Stimulated activated naive CD8-positive, alpha-beta T cell treated with anti-CD3 and anti-CD28 coated beads, Interleukin-15, amount 100 ng/mL, for 72 hours (primary cell): ENCODE results near the gene KCNIP4.

Experiments
- ATAC-seq: fragments of 150-1000 bp; cut with Tn5 transposase; 2 replicates; pipeline ENCODE4 v1.10.0; 2021; ENCODE audit warnings: mild to moderate bottlenecking, moderate library complexity
- DNase-seq, 2 donors: peaks; one replicate each; pipeline ENCODE4 v3.0.0; 2021 to 2022
- H3K27ac Mint-ChIP-seq, 2 donors: one replicate each; pipeline ENCODE4 v1.8.0; 2022; ENCODE audit warnings: mild to moderate bottlenecking in 2 of 2, mixed read lengths in 2 of 2, moderate library complexity in 2 of 2
- H3K27me3 Mint-ChIP-seq: one replicate; pipeline ENCODE4 v1.8.0; 2022; ENCODE audit warnings: mixed read lengths
- H3K4me1 Mint-ChIP-seq: one replicate; pipeline ENCODE4 v1.8.0; 2022; ENCODE audit warnings: mild to moderate bottlenecking, mixed read lengths
- H3K4me3 Mint-ChIP-seq, 2 donors: one replicate each; pipeline ENCODE4 v1.8.0; 2022; ENCODE audit warnings: mild to moderate bottlenecking in 2 of 2, mixed read lengths in 2 of 2, moderate library complexity in 1 of 2
- H3K9me3 Mint-ChIP-seq, 2 donors: one replicate each; pipeline ENCODE4 v1.8.0; 2022; ENCODE audit warnings: mixed read lengths in 2 of 2

KCNIP4 gene

DNA sequence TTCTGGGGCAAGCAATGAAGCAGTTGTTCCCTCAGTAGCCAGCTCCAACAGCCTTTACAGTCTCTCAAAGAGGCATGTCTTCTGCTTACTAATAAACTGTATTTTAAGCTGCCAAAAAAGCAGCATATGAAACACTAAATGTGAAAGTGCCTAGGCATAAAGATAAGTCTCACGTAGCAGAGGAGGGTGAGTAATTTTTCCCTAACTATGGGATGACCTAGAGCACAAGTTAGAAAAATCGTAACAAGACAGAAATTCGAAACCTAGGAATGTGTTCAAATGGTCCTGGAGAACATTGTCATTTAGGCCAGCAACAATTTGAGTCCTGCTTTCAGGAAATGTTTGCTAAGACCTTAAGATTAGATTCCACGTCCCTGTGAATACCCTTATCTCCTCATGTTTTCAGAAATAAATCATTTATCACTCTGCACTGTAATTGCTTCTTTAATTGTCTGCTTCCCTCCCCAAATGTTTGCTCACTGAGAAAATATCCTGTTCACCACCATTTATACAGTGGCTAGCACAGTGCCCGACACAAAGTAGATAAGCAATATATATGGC is 222.2 kb downstream of the KCNIP4 start:
- ATAC-seq (no peak), DNase-seq (no peak)
- H3K9me3 Mint-ChIP-seq: no peaks in the 10 kb centered on the region
- no peak overlapping the region for H3K4me3 Mint-ChIP-seq
- H3K27ac Mint-ChIP-seq: no peak overlapping the region
- no peaks in the 10 kb centered on the region for H3K4me1 Mint-ChIP-seq
- H3K27me3 Mint-ChIP-seq: peaks cover 10% of the 10 kb centered on the region

DNA sequence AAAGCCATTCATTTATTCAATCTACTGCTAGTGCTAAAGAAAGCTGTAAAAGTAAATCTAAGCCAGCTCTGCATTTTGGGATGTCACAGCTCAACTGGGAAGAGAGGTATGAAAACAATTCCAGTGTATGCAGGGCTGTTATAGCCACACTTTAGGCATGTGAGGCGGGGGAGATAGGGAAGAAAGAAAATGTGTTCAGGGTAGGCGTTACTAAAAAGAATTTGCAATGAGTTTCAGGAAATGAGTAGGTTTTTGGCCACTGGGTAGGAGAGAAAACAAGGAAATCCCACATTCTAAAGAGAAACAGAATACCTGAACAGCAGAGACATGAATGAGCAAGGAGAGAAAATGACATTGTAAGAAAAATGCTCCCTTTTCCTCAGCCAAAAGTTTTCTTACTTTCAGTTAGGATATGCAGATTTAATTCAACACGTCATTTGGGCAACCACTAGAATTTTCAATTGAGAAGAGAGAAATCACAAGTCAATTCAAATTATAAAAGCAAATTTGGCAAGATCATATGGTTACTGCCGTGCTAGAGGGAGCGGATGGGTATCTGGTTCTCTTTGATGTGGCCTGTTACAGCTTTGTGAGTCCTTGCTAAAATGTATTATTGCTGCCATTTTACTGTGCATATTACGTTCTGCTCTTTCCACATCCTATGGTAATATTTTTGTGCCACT is 226.3 kb downstream of the KCNIP4 start:
- Mint-ChIP-seq H3K27ac (no peak overlapping the region), H3K4me1 (no peaks in the 10 kb centered on the region), H3K27me3 (no peaks in the 10 kb centered on the region), H3K9me3 (no peaks in the 10 kb centered on the region), H3K4me3 (no peak overlapping the region)
- ATAC-seq (no peak), DNase-seq (no peak)

- H3K4me3 Mint-ChIP-seq: no peak overlapping the region
- peaks cover 0 to 4% of the 10 kb centered on the region in 2 donors for H3K9me3 Mint-ChIP-seq
Measured at GRCh38 chr4:21716531-21716930, 232.0 kb downstream of the KCNIP4 start.

DNA sequence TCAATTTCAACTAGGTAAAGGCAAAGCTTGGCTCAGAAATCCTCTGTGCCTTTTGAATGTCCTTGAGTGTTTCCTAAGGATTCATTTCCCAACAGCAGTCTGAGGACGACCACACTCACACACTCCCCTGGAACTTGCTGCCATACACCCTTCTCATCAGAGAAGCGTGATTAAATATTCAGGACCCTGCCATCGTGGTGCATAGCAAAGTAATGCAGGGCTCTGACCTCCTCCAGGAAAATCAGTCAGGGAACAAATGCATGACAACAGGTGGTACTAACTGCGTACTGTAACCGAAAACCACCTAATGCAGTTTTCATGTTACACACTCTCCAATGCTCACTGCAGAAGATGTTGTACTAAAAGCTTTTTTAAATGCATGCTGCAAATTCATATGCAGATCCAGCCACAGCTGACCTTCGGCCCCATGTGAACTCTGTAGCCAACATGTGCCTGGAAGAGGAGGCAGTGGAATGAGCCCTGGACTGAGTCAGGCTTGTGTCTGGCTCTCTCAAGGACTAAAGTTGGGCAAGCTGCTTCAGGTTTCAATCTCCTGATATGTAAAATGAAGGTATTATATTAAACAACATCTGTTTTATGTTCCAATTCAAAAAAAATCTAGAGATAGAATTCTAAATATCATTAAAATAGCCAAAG is 238.3 kb downstream of the KCNIP4 start:
- Mint-ChIP-seq H3K9me3 (no peaks in the 10 kb centered on the region), H3K4me1 (no peaks in the 10 kb centered on the region), H3K27ac (no peak overlapping the region), H3K4me3 (no peak overlapping the region), H3K27me3 (no peaks in the 10 kb centered on the region)
- ATAC-seq (no peak), DNase-seq (no peak)

More at GRCh38 chr4:21716531-21716930, 232.0 kb downstream of the KCNIP4 start:
- Mint-ChIP-seq H3K27me3 (no peaks in the 10 kb centered on the region), H3K4me1 (no peaks in the 10 kb centered on the region), H3K27ac (no peak overlapping the region)
- ATAC-seq: no peak
- no peak for DNase-seq

DNA sequence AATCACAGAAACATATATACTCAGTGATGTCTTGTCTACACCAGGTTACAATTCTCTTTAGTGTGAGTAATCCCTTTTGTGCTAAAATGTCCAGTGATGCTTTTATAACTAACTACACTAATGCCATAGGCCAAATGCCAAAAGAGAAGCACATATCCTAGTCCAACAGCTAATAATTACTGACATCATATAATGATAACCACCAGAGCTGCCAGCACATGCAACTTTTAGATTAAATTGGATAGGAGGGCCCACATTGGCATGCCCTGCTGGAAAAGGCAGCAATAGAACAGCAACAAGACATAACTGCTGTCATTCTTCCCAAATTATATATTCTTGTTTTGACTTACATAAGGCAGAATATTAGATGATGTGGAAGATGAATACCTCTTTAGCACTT is 238.8 kb downstream of the KCNIP4 start:
- no peak overlapping the region for H3K27ac Mint-ChIP-seq
- no peak overlapping the region for H3K4me3 Mint-ChIP-seq
- no peaks in the 10 kb centered on the region for H3K9me3 Mint-ChIP-seq
- H3K4me1 Mint-ChIP-seq: no peaks in the 10 kb centered on the region
- DNase-seq: no peak
- no peak for ATAC-seq
- H3K27me3 Mint-ChIP-seq: no peaks in the 10 kb centered on the region

DNA sequence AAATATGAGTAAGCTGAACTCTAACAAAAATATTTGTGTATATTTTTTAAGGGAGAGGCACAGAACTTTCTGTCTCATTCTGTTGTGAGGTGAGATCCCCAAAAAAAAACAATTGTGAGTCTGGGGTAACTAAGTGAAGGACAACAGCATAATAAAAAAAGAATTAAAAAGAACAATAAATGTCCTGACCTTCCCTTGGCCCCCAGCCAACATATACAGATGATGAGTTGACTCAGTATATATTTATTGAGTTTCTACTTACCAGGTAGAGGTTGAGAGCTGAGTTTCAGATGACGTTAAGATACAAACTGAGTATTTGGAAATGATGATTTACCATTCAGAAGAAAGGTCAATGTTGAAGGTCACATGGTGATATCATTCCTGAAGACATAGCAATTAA is 239.5 kb downstream of the KCNIP4 start:
- no peak for ATAC-seq
- DNase-seq: no peak
- Mint-ChIP-seq H3K9me3 (no peaks in the 10 kb centered on the region), H3K27me3 (no peaks in the 10 kb centered on the region), H3K4me1 (no peaks in the 10 kb centered on the region), H3K4me3 (no peak overlapping the region), H3K27ac (no peak overlapping the region)

- no peak overlapping the region for H3K4me3 Mint-ChIP-seq
- H3K9me3 Mint-ChIP-seq: no peaks in the 10 kb centered on the region
- ATAC-seq (no peak), DNase-seq (no peak)
- no peak overlapping the region for H3K27ac Mint-ChIP-seq
- H3K4me1 Mint-ChIP-seq: no peaks in the 10 kb centered on the region
- peaks cover 8% of the 10 kb centered on the region for H3K27me3 Mint-ChIP-seq
Measured at GRCh38 chr4:21699446-21699845, 249.1 kb downstream of the KCNIP4 start.

DNA sequence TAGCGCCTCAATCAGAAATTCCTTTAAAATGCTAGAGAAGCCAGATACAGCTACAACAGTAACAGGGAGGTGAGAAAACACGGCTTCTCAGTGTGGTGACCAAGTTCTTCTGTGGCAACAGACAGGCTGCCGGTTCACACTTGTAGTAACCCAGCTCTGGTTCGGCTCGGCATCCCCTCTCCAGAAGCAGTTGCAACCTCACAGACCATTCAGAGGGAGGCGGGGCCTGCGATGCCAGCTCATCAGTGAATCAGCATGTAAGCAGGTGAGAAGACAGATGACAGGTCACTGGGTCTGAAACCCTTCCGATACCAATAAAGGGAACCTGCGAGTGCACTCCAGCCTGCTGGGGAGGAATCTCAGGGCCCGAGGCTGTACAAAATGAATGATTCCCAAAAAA is 251.0 kb downstream of the KCNIP4 start:
- Mint-ChIP-seq H3K4me3 (no peak overlapping the region), H3K27ac (no peak overlapping the region), H3K27me3 (peaks cover 8% of the 10 kb centered on the region), H3K4me1 (no peaks in the 10 kb centered on the region), H3K9me3 (no peaks in the 10 kb centered on the region)
- ATAC-seq (no peak), DNase-seq (no peak)

GRCh38 chr4:21695141-21695540 is 253.4 kb downstream of the KCNIP4 start:
- H3K9me3 Mint-ChIP-seq: no peaks in the 10 kb centered on the region
- no peak overlapping the region for H3K4me3 Mint-ChIP-seq

GRCh38 chr4:21692241-21692640 is 256.3 kb downstream of the KCNIP4 start:
- no peak overlapping the region for H3K27ac Mint-ChIP-seq
- H3K27me3 Mint-ChIP-seq: no peaks in the 10 kb centered on the region
- no peaks in the 10 kb centered on the region for H3K9me3 Mint-ChIP-seq
- H3K4me1 Mint-ChIP-seq: no peaks in the 10 kb centered on the region
- DNase-seq: no peak
- ATAC-seq: no peak
- no peak overlapping the region for H3K4me3 Mint-ChIP-seq

More at GRCh38 chr4:21695141-21695540, 253.4 kb downstream of the KCNIP4 start:
- no peak overlapping the region for H3K27ac Mint-ChIP-seq
- H3K27me3 Mint-ChIP-seq: peaks cover 8% of the 10 kb centered on the region
- ATAC-seq (no peak), DNase-seq (no peak)
- no peaks in the 10 kb centered on the region for H3K4me1 Mint-ChIP-seq

DNA sequence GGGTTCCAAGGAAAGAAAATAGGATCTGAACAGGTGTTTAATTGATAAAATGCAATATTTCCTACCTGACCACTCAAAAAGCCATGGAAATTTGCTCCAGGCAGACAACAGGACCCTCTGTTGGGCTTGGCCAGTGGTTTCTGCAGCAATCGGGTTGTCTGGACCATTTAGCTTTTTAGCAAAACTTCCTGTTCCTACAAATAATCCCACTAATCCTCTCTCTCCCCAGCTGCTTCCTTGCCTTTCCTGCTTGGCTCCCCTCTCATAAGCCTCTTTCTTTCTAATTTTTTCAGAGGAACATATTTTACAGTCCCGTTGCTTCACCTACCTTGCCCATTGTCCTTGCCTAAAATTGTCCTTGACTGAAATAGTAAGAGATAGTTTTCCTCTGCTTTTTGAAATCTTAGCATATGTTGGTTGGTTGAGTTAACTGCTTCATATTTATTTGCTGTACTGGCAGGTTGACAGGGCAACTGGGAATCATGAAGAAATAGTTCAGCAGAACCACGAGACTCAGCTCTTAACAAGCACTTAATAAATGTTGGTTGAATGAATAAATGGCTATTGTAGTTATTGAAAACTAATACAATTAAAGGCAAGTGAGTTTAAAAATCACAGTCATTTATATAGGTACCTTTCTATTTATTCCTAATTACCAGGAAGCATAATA is 259.8 kb downstream of the KCNIP4 start:
- Mint-ChIP-seq H3K4me3 (no peak overlapping the region), H3K4me1 (no peaks in the 10 kb centered on the region), H3K27ac (no peak overlapping the region), H3K27me3 (no peaks in the 10 kb centered on the region), H3K9me3 (no peaks in the 10 kb centered on the region)
- DNase-seq: no peak
- no peak for ATAC-seq

DNA sequence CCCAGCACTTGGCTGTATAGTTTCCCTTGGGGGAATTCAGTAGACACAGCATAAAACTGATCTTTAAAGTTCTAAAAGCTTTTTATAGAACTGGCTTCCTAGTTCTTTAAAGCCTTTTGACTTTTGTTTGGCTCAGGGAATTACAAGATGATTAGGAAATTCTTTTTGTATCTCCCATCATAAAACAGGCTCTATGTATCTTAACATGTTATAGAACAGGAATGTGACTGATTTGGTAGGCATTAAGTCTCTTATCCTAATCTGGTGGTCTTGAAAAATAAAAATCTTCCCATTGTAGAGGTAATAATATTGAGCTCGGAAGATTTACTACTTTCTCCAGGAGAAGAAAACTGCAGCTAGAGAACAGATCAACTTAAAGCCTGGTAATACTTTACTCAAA is 262.7 kb downstream of the KCNIP4 start:
- Mint-ChIP-seq H3K27me3 (no peaks in the 10 kb centered on the region), H3K4me3 (no peak overlapping the region), H3K9me3 (peaks cover 0 to 3% of the 10 kb centered on the region in 2 donors), H3K27ac (no peak overlapping the region), H3K4me1 (no peaks in the 10 kb centered on the region)
- ATAC-seq (no peak), DNase-seq (no peak)

DNA sequence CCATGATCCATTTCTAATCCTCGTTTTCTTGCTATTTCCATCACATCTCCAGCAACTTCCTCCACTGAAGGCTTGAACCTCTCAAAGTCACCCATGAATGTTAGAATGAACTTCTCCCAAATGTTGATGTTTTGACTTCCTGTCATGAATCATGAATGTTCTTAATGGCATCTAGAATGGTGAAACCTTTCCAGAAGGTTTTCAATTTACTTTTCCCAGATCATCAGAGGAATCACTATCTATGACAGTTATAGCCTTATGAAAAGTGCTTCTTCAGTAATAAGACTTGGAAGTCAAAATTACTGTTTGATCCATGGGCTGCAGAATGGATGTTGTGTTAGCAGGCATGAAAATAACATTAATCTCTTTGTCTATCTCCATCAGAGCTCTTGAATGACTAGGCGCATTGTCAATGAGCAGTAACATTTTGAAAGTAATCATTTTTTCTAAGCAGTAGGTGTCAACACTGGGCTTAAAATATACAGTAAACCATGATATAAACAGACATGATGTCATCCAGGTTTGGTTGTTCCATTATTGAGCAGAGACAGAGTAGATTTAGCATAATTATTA is 268.2 kb downstream of the KCNIP4 start:
- H3K27me3 Mint-ChIP-seq: no peaks in the 10 kb centered on the region
- no peaks in the 10 kb centered on the region for H3K4me1 Mint-ChIP-seq
- DNase-seq (no peak), ATAC-seq (no peak)
- H3K9me3 Mint-ChIP-seq: peaks cover 7 to 8% of the 10 kb centered on the region in 2 donors
- H3K4me3 Mint-ChIP-seq: no peak overlapping the region
- no peak overlapping the region for H3K27ac Mint-ChIP-seq

DNA sequence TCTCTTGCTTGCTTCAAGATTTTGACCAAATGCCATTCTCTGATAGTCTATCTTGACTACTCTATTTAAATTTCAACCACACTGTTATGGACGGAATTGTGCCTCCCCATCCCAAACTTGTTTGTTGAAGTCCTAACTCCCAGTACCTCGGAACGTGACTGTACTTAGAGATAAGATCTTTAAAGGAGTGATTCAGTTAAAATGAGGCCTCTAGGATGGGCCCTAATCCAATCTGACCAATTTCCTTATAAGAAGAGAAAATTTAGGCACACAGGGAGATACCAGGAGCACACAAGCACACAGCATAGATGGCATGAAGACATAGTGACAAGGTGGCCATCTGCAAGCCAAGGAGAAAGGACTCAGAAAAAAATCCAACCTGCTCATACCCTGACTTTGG is 269.9 kb downstream of the KCNIP4 start:
- no peaks in the 10 kb centered on the region for H3K4me1 Mint-ChIP-seq
- DNase-seq (no peak), ATAC-seq (no peak)
- H3K9me3 Mint-ChIP-seq: peaks cover 7 to 12% of the 10 kb centered on the region in 2 donors
- H3K27me3 Mint-ChIP-seq: no peaks in the 10 kb centered on the region
- no peak overlapping the region for H3K27ac Mint-ChIP-seq
- no peak overlapping the region for H3K4me3 Mint-ChIP-seq

- Mint-ChIP-seq H3K27me3 (no peaks in the 10 kb centered on the region), H3K4me1 (no peaks in the 10 kb centered on the region), H3K27ac (no peak overlapping the region), H3K9me3 (peaks cover 7 to 12% of the 10 kb centered on the region in 2 donors), H3K4me3 (no peak overlapping the region)
- no peak for ATAC-seq
- DNase-seq: no peak
Measured at GRCh38 chr4:21677173-21677572, 271.4 kb downstream of the KCNIP4 start.

DNA sequence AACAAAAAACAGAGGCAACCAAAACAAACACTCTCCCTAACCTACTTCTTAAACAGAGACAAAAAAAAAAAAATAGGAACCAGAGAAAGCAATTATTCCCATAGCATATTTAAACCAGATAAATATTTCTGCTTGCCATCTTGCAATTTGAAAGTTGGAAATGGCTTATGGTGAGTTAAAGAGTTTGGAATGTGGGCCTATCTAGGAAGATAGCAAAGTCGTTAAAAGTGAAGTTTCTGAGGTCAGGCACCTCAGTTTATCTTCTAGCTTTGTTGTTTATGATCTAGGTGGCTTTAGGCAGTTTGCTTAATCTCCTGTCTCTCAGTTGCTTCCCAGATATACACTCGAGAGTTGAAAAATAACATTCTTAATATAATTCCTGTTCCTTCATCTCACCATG is 284.2 kb downstream of the KCNIP4 start:
- no peak for ATAC-seq
- Mint-ChIP-seq H3K4me1 (no peaks in the 10 kb centered on the region), H3K9me3 (peaks cover 6 to 14% of the 10 kb centered on the region in 2 donors), H3K4me3 (no peak overlapping the region), H3K27me3 (no peaks in the 10 kb centered on the region), H3K27ac (no peak overlapping the region)
- no peak for DNase-seq
